DMS53 (cell line): ENCODE measurements around the gene IP6K1.
"Not testable (repeated sequence)": the region's sequence is repeated elsewhere in the genome, so short reads cannot be mapped to it uniquely, and the experiment has no call there.

ENCODE experiments used
- DNase-seq: peaks from one replicate; lab custom pipeline; 2025; lab: John Stamatoyannopoulos, UW

The IP6K1 gene

GRCh38 chr3:49763981-49764380 lies 22.4 kb downstream of the IP6K1 start:
- no peak for DNase-seq

- no peak for DNase-seq
These were observed 24.7 kb downstream of the IP6K1 start for GRCh38 chr3:49761661-49762060.

GRCh38 chr3:49759226-49759625 lies 27.1 kb downstream of the IP6K1 start:
- no peak for DNase-seq

- no peak for DNase-seq
These were observed 29.1 kb downstream of the IP6K1 start for GRCh38 chr3:49757197-49757596.

GRCh38 chr3:49756036-49756435 lies 30.3 kb downstream of the IP6K1 start:
- no peak for DNase-seq

- no peak for DNase-seq
These were observed 31.8 kb downstream of the IP6K1 start for GRCh38 chr3:49754536-49754935.

GRCh38 chr3:49751501-49751900 lies 34.8 kb downstream of the IP6K1 start:
- DNase-seq, result no peak

GRCh38 chr3:49750056-49750455 lies 36.3 kb downstream of the IP6K1 start:
- no peak for DNase-seq

- not testable (repeated sequence) for DNase-seq
These were observed 37.5 kb downstream of the IP6K1 start for GRCh38 chr3:49748874-49749273.

GRCh38 chr3:49747792-49748480 lies 38.4 kb downstream of the IP6K1 start:
- DNase-seq, result no peak

GRCh38 chr3:49745986-49746385 lies 40.4 kb downstream of the IP6K1 start:
- DNase-seq, result no peak

- no peak for DNase-seq
These were observed 45.9 kb downstream of the IP6K1 start for GRCh38 chr3:49740427-49740826.

GRCh38 chr3:49738067-49738713 lies 48.2 kb downstream of the IP6K1 start:
- no peak for DNase-seq

- DNase-seq, result no peak
These were observed 51.6 kb downstream of the IP6K1 start for GRCh38 chr3:49734752-49735151.

GRCh38 chr3:49733551-49733950 lies 52.8 kb downstream of the IP6K1 start:
- DNase-seq, result no peak

GRCh38 chr3:49732597-49732996 lies 53.7 kb downstream of the IP6K1 start:
- DNase-seq, result no peak

- DNase-seq, result no peak
These were observed 56.3 kb downstream of the IP6K1 start for GRCh38 chr3:49729966-49730609.

- DNase-seq, result no peak
These were observed 58.4 kb downstream of the IP6K1 start for GRCh38 chr3:49727924-49728361.

GRCh38 chr3:49727154-49727923 lies 59.0 kb downstream of the IP6K1 start:
- DNase-seq, result no peak

- no peak for DNase-seq
These were observed 60.2 kb downstream of the IP6K1 start for GRCh38 chr3:49725906-49726681.

- DNase-seq, result peak; percentile 61
These were observed 61.8 kb downstream of the IP6K1 start for GRCh38 chr3:49724586-49724985.
